Activated T-cell treated with anti-CD3 and anti-CD28 coated beads, Interleukin-2, amount 50 U/mL, for 72 hours (primary cell): ENCODE data around the gene HOXC5. TPM values are rescaled to one million over a fixed set of nuclear protein-coding genes. Genes with fewer than 3 reads are reported as not detected.
A peak's percentile ranks its signal among the peaks of the same experiment; 100 is the strongest.
"Not testable (repeated sequence)": the region's sequence is repeated elsewhere in the genome, so short reads cannot be mapped to it uniquely, and the experiment has no call there.

Experiments
- ATAC-seq, 2 donors: fragments of 150-1000 bp; cut with Tn5 transposase; replicated peaks in 1 of 2; 2 replicates each; pipeline ENCODE4 v1.10.0; 2021; ENCODE audit warnings: moderate library complexity in 2 of 2, mild to moderate bottlenecking in 1 of 2
- DNase-seq, 2 donors: peaks; one replicate each; pipeline ENCODE4 v3.0.0; 2021 to 2022; ENCODE audit warnings: mixed read lengths in 1 of 2
- H3K27ac Mint-ChIP-seq: one replicate; pipeline ENCODE4 v1.8.0; 2022; ENCODE audit warnings: mild to moderate bottlenecking, moderate library complexity, mixed read lengths
- H3K27me3 Mint-ChIP-seq: one replicate; pipeline ENCODE4 v1.8.0; 2022; ENCODE audit warnings: low read depth, mixed read lengths
- H3K36me3 Mint-ChIP-seq, 2 donors: one replicate each; pipeline ENCODE4 v1.8.0; 2022; ENCODE audit warnings: mixed read lengths in 2 of 2, mild to moderate bottlenecking in 1 of 2; ENCODE audit not compliant: insufficient read depth in 2 of 2
- H3K4me1 Mint-ChIP-seq: one replicate; pipeline ENCODE4 v1.8.0; 2022; ENCODE audit warnings: low read depth, mixed read lengths
- H3K4me3 Mint-ChIP-seq, 2 donors: one replicate each; pipeline ENCODE4 v1.8.0; 2022; ENCODE audit warnings: mild to moderate bottlenecking in 2 of 2, mixed read lengths in 2 of 2, moderate library complexity in 2 of 2
- H3K9me3 Mint-ChIP-seq, 2 donors: one replicate each; pipeline ENCODE4 v1.8.0; 2022; ENCODE audit warnings: mixed read lengths in 2 of 2
- total RNA-seq, 2 donors: library from RNA; stranded (reverse); gene quantifications; one replicate each; pipeline ENCODE4 v1.2.3, GENCODE V29; 2022

Gene HOXC5
- total RNA-seq, 2 donors from 2014 or later = not detected

GRCh38 chr12:54060975-54061778, 28.3 kb downstream of the HOXC5 start:
- ATAC-seq (no peak), DNase-seq (no peak)
- H3K4me3 Mint-ChIP-seq = no peak overlapping the region
- H3K36me3 Mint-ChIP-seq = no peaks in the 10 kb centered on the region
- H3K27me3 Mint-ChIP-seq = peaks cover 79% of the 10 kb centered on the region
- H3K9me3 Mint-ChIP-seq = no peaks in the 10 kb centered on the region
- H3K27ac Mint-ChIP-seq = no peak overlapping the region
- no peaks in the 10 kb centered on the region for H3K4me1 Mint-ChIP-seq

- H3K9me3 Mint-ChIP-seq = no peaks in the 10 kb centered on the region
- no peak for DNase-seq
- no peak overlapping the region for H3K4me3 Mint-ChIP-seq
- H3K27me3 Mint-ChIP-seq = peaks cover 44% of the 10 kb centered on the region
- H3K36me3 Mint-ChIP-seq = no peaks in the 10 kb centered on the region
- no peak overlapping the region for H3K27ac Mint-ChIP-seq
- ATAC-seq = no peak
- no peaks in the 10 kb centered on the region for H3K4me1 Mint-ChIP-seq
Measured at GRCh38 chr12:54065677-54066076, 32.8 kb downstream of the HOXC5 start.

GRCh38 chr12:54066408-54066807, 33.6 kb downstream of the HOXC5 start:
- peak overlapping the region; percentile 63 for H3K27ac Mint-ChIP-seq
- ATAC-seq = no peak
- H3K27me3 Mint-ChIP-seq = peaks cover 37% of the 10 kb centered on the region
- H3K4me1 Mint-ChIP-seq = no peaks in the 10 kb centered on the region
- DNase-seq = no peak
- no peaks in the 10 kb centered on the region for H3K36me3 Mint-ChIP-seq
- no peaks in the 10 kb centered on the region for H3K9me3 Mint-ChIP-seq
- no peak overlapping the region for H3K4me3 Mint-ChIP-seq

GRCh38 chr12:54068418-54069070, 35.7 kb downstream of the HOXC5 start:
- Mint-ChIP-seq H3K27ac (no peak overlapping the region), H3K9me3 (no peaks in the 10 kb centered on the region), H3K4me1 (no peaks in the 10 kb centered on the region), H3K4me3 (no peak overlapping the region), H3K27me3 (peaks cover 15% of the 10 kb centered on the region), H3K36me3 (no peaks in the 10 kb centered on the region)
- no peak for ATAC-seq
- DNase-seq = no peak

GRCh38 chr12:54071942-54072341, 39.1 kb downstream of the HOXC5 start:
- no peak for DNase-seq
- Mint-ChIP-seq H3K9me3 (no peaks in the 10 kb centered on the region), H3K27me3 (no peaks in the 10 kb centered on the region), H3K4me1 (no peaks in the 10 kb centered on the region), H3K4me3 (no peak overlapping the region), H3K27ac (no peak overlapping the region), H3K36me3 (no peaks in the 10 kb centered on the region)
- ATAC-seq = no peak

- ATAC-seq (no peak), DNase-seq (no peak)
- H3K9me3 Mint-ChIP-seq = no peaks in the 10 kb centered on the region
- no peaks in the 10 kb centered on the region for H3K4me1 Mint-ChIP-seq
- H3K27ac Mint-ChIP-seq = no peak overlapping the region
- H3K27me3 Mint-ChIP-seq = no peaks in the 10 kb centered on the region
- no peaks in the 10 kb centered on the region for H3K36me3 Mint-ChIP-seq
- H3K4me3 Mint-ChIP-seq = no peak overlapping the region
Measured at GRCh38 chr12:54074308-54074707, 41.5 kb downstream of the HOXC5 start.

- H3K4me1 Mint-ChIP-seq = no peaks in the 10 kb centered on the region
Measured at GRCh38 chr12:54075409-54075808, 42.6 kb downstream of the HOXC5 start.

GRCh38 chr12:54075974-54076373, 43.1 kb downstream of the HOXC5 start:
- Mint-ChIP-seq H3K27me3 (no peaks in the 10 kb centered on the region), H3K4me3 (no peak overlapping the region), H3K27ac (no peak overlapping the region), H3K9me3 (no peaks in the 10 kb centered on the region), H3K4me1 (peaks cover 3% of the 10 kb centered on the region), H3K36me3 (no peaks in the 10 kb centered on the region)
- DNase-seq = no peak
- no peak for ATAC-seq

More at GRCh38 chr12:54075409-54075808, 42.6 kb downstream of the HOXC5 start:
- H3K27ac Mint-ChIP-seq = no peak overlapping the region
- H3K36me3 Mint-ChIP-seq = no peaks in the 10 kb centered on the region
- H3K4me3 Mint-ChIP-seq = no peak overlapping the region
- ATAC-seq (no peak), DNase-seq (no peak)
- H3K9me3 Mint-ChIP-seq = no peaks in the 10 kb centered on the region
- H3K27me3 Mint-ChIP-seq = no peaks in the 10 kb centered on the region

GRCh38 chr12:54077843-54078242, 45.0 kb downstream of the HOXC5 start:
- not testable (repeated sequence) for DNase-seq, ATAC-seq, H3K27ac Mint-ChIP-seq, H3K36me3 Mint-ChIP-seq, H3K27me3 Mint-ChIP-seq, H3K9me3 Mint-ChIP-seq, H3K4me3 Mint-ChIP-seq
- peaks cover 20% of the 10 kb centered on the region for H3K4me1 Mint-ChIP-seq

- Mint-ChIP-seq H3K4me1 (peaks cover 31% of the 10 kb centered on the region), H3K27ac (peak overlapping the region; percentile 5)
- not testable (repeated sequence) for H3K27me3 Mint-ChIP-seq, H3K9me3 Mint-ChIP-seq, ATAC-seq, H3K4me3 Mint-ChIP-seq, H3K36me3 Mint-ChIP-seq, DNase-seq
Measured at GRCh38 chr12:54079115-54079514, 46.3 kb downstream of the HOXC5 start.

- not testable (repeated sequence) for H3K4me3 Mint-ChIP-seq, H3K27me3 Mint-ChIP-seq, ATAC-seq, H3K36me3 Mint-ChIP-seq, DNase-seq, H3K9me3 Mint-ChIP-seq
- Mint-ChIP-seq H3K27ac (peak overlapping the region; percentile 16), H3K4me1 (peaks cover 31% of the 10 kb centered on the region)
Measured at GRCh38 chr12:54080008-54080924, 47.4 kb downstream of the HOXC5 start.

- Mint-ChIP-seq H3K4me3 (peak overlapping the region; percentile 96 to 97), H3K27ac (peak overlapping the region; percentile 71), H3K4me1 (peaks cover 31% of the 10 kb centered on the region)
- peak; percentile 9 to 21 for DNase-seq
- H3K27me3 Mint-ChIP-seq, H3K36me3 Mint-ChIP-seq, ATAC-seq, H3K9me3 Mint-ChIP-seq: not testable (repeated sequence)
Measured at GRCh38 chr12:54081053-54081514, 48.2 kb downstream of the HOXC5 start.
